GM12865 (cell line): ENCODE measurements around the gene PXDN.

Source experiments
- DNase-seq: peaks from one replicate; pipeline ENCODE4 v3.0.0; 2010; ENCODE audit warnings: low read depth
- H3K4me3 ChIP-seq: 2 replicates; pipeline ENCODE4 v1.5.1; 2011; ENCODE audit warnings: mild to moderate bottlenecking, low read depth, low read length, control low read depth
- CTCF ChIP-seq: IDR thresholded peaks from 2 replicates; pipeline ENCODE4 v1.5.1; 2011; ENCODE audit warnings: low read length, control low read depth, low read depth, inconsistent platforms; ENCODE audit not compliant: insufficient read depth; ENCODE audit errors: missing control alignments

The PXDN gene

GRCh38 chr2:1744446-1745170 is at the start of gene PXDN:
PXDN (minus strand) TSS chr2:1744515; CDS start chr2:1744455, 60 bp downstream.
- no peak for TF ChIP-seq CTCF
- DNase-seq, result no peak
- H3K4me3 ChIP-seq, result no peak within 1 kb of the TSS

- no peak for TF ChIP-seq CTCF
- no peak overlapping the region for H3K4me3 ChIP-seq
- no peak for DNase-seq
These were observed 49.6 kb upstream of the PXDN start for GRCh38 chr2:1793868-1794445.

- no peak for TF ChIP-seq CTCF
- DNase-seq, result no peak
- no peak overlapping the region for H3K4me3 ChIP-seq
These were observed 48.9 kb upstream of the PXDN start for GRCh38 chr2:1793001-1793867.

- H3K4me3 ChIP-seq, result no peak overlapping the region
- no peak for TF ChIP-seq CTCF
- no peak for DNase-seq
These were observed 47.5 kb upstream of the PXDN start for GRCh38 chr2:1791685-1792435.

- no peak for DNase-seq
- no peak overlapping the region for H3K4me3 ChIP-seq
- no peak for TF ChIP-seq CTCF
These were observed 46.8 kb upstream of the PXDN start for GRCh38 chr2:1791006-1791605.

- TF ChIP-seq CTCF, result no peak
- H3K4me3 ChIP-seq, result no peak overlapping the region
- no peak for DNase-seq
These were observed 46.2 kb upstream of the PXDN start for GRCh38 chr2:1790473-1790872.
